HepG2 (cell line): ENCODE results near the gene NCBP2. TPM values are rescaled to one million over a fixed set of nuclear protein-coding genes. Genes with fewer than 3 reads are reported as not detected.
A peak's percentile ranks its signal among the peaks of the same experiment; 100 is the strongest.

ENCODE experiments used
- CEBPG ChIP-seq: IDR thresholded peaks from 2 replicates; pipeline ENCODE4 v1.6.1; 2016
- EEA1 ChIP-seq: sonication (generic); formaldehyde crosslinking; IDR thresholded peaks from 2 replicates; pipeline ENCODE4 v1.5.1; 2020; ENCODE audit warnings: mild to moderate bottlenecking, missing genetic modification reagents, borderline replicate concordance
- HIC2 ChIP-seq: sonication (generic); formaldehyde crosslinking; IDR thresholded peaks from 2 replicates; pipeline ENCODE4 v1.9.0; 2022; ENCODE audit warnings: low read depth, missing genetic modification reagents
- ISL2 ChIP-seq: sonication (generic); formaldehyde crosslinking; IDR thresholded peaks from 2 replicates; pipeline ENCODE4 v1.5.0; 2020; ENCODE audit warnings: missing genetic modification reagents
- KDM6A ChIP-seq: IDR thresholded peaks from 2 replicates; pipeline ENCODE4 v1.6.1; 2016; ENCODE audit warnings: low read depth
- MIER2 ChIP-seq: IDR thresholded peaks from 2 replicates; pipeline ENCODE4 v1.6.1; 2016; ENCODE audit warnings: missing biosample characterization, missing genetic modification reagents
- MTERF4 ChIP-seq: sonication (generic); formaldehyde crosslinking; IDR thresholded peaks from 2 replicates; pipeline ENCODE4 v1.8.0; 2023; ENCODE audit warnings: mild to moderate bottlenecking, missing genetic modification reagents
- NCOA2 ChIP-seq: sonication (generic); formaldehyde crosslinking; IDR thresholded peaks from 2 replicates; pipeline ENCODE4 v1.8.0; 2022; ENCODE audit warnings: inconsistent platforms
- PRDM10 ChIP-seq: sonication (generic); formaldehyde crosslinking; IDR thresholded peaks from 2 replicates; pipeline ENCODE4 v1.4.0; 2020; ENCODE audit warnings: low read depth, missing genetic modification reagents
- SP1 ChIP-seq, 2 experiments: fragments of 450-650 bp in 1 of 2; sonication (generic) in 1 of 2; formaldehyde crosslinking in 1 of 2; IDR thresholded peaks; 2 replicates each; pipeline versions ENCODE4 v1.4.0 to v1.6.1; 2016 to 2020; ENCODE audit warnings: missing genetic modification reagents in 1 of 2
- WIZ ChIP-seq: sonication (generic); formaldehyde crosslinking; IDR thresholded peaks from 2 replicates; pipeline ENCODE4 v1.5.1; 2020; ENCODE audit warnings: mild to moderate bottlenecking, missing genetic modification reagents
- ZNF160 ChIP-seq: sonication (generic); formaldehyde crosslinking; IDR thresholded peaks from 2 replicates; pipeline ENCODE4 v1.8.0; 2022; ENCODE audit warnings: mild to moderate bottlenecking, inconsistent platforms, missing genetic modification reagents
- ZNF205 ChIP-seq: IDR thresholded peaks from 2 replicates; pipeline ENCODE4 v1.6.1; 2018; ENCODE audit warnings: missing biosample characterization, missing genetic modification reagents
- ZNF256 ChIP-seq: sonication (generic); formaldehyde crosslinking; conservative IDR thresholded peaks from 2 replicates; pipeline ENCODE4 v1.4.0; 2020; ENCODE audit warnings: missing genetic modification reagents
- ZNF274 ChIP-seq: sonication (generic); formaldehyde crosslinking; IDR thresholded peaks from 2 replicates; pipeline ENCODE4 v1.5.1; 2020; ENCODE audit warnings: mild to moderate bottlenecking, missing genetic modification reagents
- ZNF563 ChIP-seq: sonication (generic); formaldehyde crosslinking; IDR thresholded peaks from 2 replicates; pipeline ENCODE4 v1.8.0; 2022; ENCODE audit warnings: mild to moderate bottlenecking, moderate library complexity, missing genetic modification reagents
- ZNF598 ChIP-seq: sonication (generic); formaldehyde crosslinking; IDR thresholded peaks from 2 replicates; pipeline ENCODE4 v1.5.1; 2020; ENCODE audit warnings: mild to moderate bottlenecking, missing genetic modification reagents, borderline replicate concordance
- ZNF879 ChIP-seq: sonication (generic); formaldehyde crosslinking; IDR thresholded peaks from 2 replicates; pipeline ENCODE4 v1.8.1; 2023; ENCODE audit warnings: missing genetic modification reagents
- polyA plus RNA-seq, 8 experiments: library from polyadenylated mRNA; depleted of rRNA in 3 of 8; stranded (reverse) in 7 of 8; unstranded in 1 of 8; fragments of >200 nt; fragmentation: Illumina TruSeq in 4 of 8; extraction: Trizol in 4 of 8; gene quantifications; 2 replicates each; pipeline versions ENCODE4 v1.2.1 to v1.2.3, GENCODE V29; 2011 to 2016; ENCODE audit warnings: low read depth in 4 of 8, missing spikeins in 1 of 8, mixed read lengths in 1 of 8; ENCODE audit not compliant: insufficient read depth in 1 of 8
- total RNA-seq, 5 experiments: library from RNA; depleted of rRNA; stranded (reverse); fragments of >200 nt; fragmentation: Illumina TruSeq; extraction: Trizol; gene quantifications; 2 replicates each; pipeline ENCODE4 v1.2.3, GENCODE V29; 2016; ENCODE audit warnings: low read depth in 1 of 5
- TF ChIP-seq, protein P1 (sequence below): fragments of 450-650 bp; IDR thresholded peaks from 2 replicates; pipeline ENCODE4 v1.6.1; 2017
- TF ChIP-seq, protein P2 (sequence below): IDR thresholded peaks from 2 replicates; pipeline ENCODE4 v1.6.1; 2018; ENCODE audit warnings: missing genetic modification reagents, mild to moderate bottlenecking, missing compliant biosample characterization

NCBP2 gene
- total and polyA plus RNA-seq, 2 of the 13 experiments (the other 11 are each of a cell fraction or from before 2014, with no cell fraction given), result 58.7 to 95.5 TPM

GRCh38 chr3:196988241-196989029, 46.1 kb upstream of the NCBP2 start (continued):
- TF ChIP-seq PRDM10 (CRISPR knock-in tag) (peak; percentile 47; the same call in 1 of the 2 replicates), ZNF274 (CRISPR knock-in tag) (peak; percentile 68; the same call in 1 of the 2 replicates), ZNF160 (CRISPR knock-in tag) (0 out of 2 replicates have a peak, but pooled peaks have one; percentile 26), MTERF4 (0 out of 2 replicates have a peak, but pooled peaks have one; percentile 35), SP1 (IDR thresholded peaks at IDR 0.05) (no peak), SP1 (CRISPR knock-in tag; IDR thresholded peaks at IDR 0.05) (0 out of 2 replicates have a peak, but pooled peaks have one; percentile 26), ZNF879 (CRISPR knock-in tag) (0 out of 2 replicates have a peak, but pooled peaks have one; percentile 15), HIC2 (CRISPR knock-in tag) (peak; percentile 59; the same call in 1 of the 2 replicates), ZNF256 (CRISPR knock-in tag) (0 out of 2 replicates have a peak, but pooled peaks have one; percentile 30), WIZ (CRISPR knock-in tag) (0 out of 2 replicates have a peak, but pooled peaks have one; percentile 64), CEBPG (CRISPR knock-in tag) (peak; percentile 47; the same call in 1 of the 2 replicates), KDM6A (peak; percentile 60; the same call in 1 of the 2 replicates), ZNF205 (peak; percentile 45; the same call in 1 of the 2 replicates), ISL2 (CRISPR knock-in tag) (peak; percentile 77), ZNF598 (CRISPR knock-in tag) (no peak), ZNF563 (CRISPR knock-in tag) (peak; percentile 18; the same call in 1 of the 2 replicates), EEA1 (CRISPR knock-in tag) (peak; percentile 62; the same call in 1 of the 2 replicates), NCOA2 (peak; percentile 57), MIER2 (CRISPR knock-in tag) (0 out of 2 replicates have a peak, but pooled peaks have one; percentile 13)
- TF ChIP-seq, protein P1, sequence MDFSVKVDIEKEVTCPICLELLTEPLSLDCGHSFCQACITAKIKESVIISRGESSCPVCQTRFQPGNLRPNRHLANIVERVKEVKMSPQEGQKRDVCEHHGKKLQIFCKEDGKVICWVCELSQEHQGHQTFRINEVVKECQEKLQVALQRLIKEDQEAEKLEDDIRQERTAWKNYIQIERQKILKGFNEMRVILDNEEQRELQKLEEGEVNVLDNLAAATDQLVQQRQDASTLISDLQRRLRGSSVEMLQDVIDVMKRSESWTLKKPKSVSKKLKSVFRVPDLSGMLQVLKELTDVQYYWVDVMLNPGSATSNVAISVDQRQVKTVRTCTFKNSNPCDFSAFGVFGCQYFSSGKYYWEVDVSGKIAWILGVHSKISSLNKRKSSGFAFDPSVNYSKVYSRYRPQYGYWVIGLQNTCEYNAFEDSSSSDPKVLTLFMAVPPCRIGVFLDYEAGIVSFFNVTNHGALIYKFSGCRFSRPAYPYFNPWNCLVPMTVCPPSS, result no peak
- TF ChIP-seq, protein P2, sequence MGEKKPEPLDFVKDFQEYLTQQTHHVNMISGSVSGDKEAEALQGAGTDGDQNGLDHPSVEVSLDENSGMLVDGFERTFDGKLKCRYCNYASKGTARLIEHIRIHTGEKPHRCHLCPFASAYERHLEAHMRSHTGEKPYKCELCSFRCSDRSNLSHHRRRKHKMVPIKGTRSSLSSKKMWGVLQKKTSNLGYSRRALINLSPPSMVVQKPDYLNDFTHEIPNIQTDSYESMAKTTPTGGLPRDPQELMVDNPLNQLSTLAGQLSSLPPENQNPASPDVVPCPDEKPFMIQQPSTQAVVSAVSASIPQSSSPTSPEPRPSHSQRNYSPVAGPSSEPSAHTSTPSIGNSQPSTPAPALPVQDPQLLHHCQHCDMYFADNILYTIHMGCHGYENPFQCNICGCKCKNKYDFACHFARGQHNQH (CRISPR knock-in tag), result peak; percentile 50; the same call in 1 of the 2 replicates
